ENCODE measurements around the gene HIVEP3.

DNA sequence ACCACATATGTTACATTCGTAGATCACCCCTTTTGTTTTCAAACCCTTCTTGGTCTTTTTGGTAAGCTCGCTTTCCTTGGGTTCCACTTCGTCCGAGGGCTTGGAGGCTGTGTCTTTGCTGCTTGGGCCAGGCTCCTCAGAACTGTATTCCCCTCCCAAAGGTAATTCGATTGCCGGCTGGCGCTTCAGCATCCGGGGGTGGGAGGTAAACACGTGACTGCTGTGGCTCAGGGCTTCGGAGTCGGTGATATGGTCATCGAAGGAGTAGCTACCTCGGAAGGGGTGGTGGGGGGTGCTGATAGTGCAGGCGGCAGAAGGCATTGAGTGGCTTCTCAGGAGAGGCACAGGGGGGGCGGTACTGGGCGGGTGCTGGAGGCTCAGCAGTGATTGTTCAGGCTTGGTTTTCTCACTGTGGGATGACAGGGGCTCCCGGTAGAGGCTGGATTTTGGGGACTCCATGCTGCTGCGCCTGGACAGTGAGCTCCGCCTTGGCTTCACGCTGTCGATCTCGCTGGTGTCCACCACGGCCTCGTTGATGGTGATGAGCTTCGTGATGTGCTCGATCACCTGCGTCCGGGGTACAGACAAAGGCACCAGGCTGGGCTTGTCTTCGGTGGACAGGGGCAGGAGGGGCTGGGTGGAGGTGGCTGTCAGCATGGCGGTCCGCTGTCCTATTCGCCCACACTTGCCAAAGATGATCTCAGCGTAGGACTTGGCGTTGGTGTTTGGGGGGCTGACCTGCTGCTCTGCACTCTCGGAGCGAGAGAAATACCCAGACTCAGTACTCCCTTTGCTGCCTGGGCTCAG, 335.7 kb downstream of the HIVEP3 start:
- TF ChIP-seq CTCF (IDR thresholded peaks at IDR 0.05): no peak
- no peak for TF ChIP-seq POLR2A (IDR thresholded peaks at IDR 0.05)

All from right lobe of liver (tissue), 4 donors.